Breast epithelium (tissue), 4 donors: ENCODE results near the gene IL36B. TPM values are rescaled to one million over a fixed set of nuclear protein-coding genes. Genes with fewer than 3 reads are reported as not detected.

Source experiments
- DNase-seq, 2 donors: peaks; one replicate each; pipeline ENCODE4 v3.0.0-alpha.2; 2019; ENCODE audit warnings: low spot score in 2 of 2
- H3K27ac ChIP-seq, 2 donors: fragments of 200-600 bp; sonication (generic) in 1 of 2; one replicate each; pipeline ENCODE4 v1.5.1; 2016 to 2019; ENCODE audit warnings: mild to moderate bottlenecking in 1 of 2
- H3K27me3 ChIP-seq, 2 donors: fragments of 200-600 bp; sonication (generic) in 1 of 2; one replicate each; pipeline versions ENCODE4 v1.5.1 to v1.6.0; 2017 to 2019; ENCODE audit warnings: control low read depth in 1 of 2, mild to moderate bottlenecking in 1 of 2
- H3K36me3 ChIP-seq: fragments of 200-600 bp; one replicate; pipeline ENCODE4 v1.5.1; 2019
- H3K4me1 ChIP-seq, 2 donors: fragments of 200-600 bp; sonication (generic); one replicate each; pipeline ENCODE4 v1.5.1; 2016 to 2019; ENCODE audit warnings: control low read depth in 1 of 2
- H3K4me3 ChIP-seq, 3 donors: fragments of 200-600 bp; sonication (generic); 1 replicate in 2 of 3; 2 replicates in 1 of 3; pipeline ENCODE4 v1.5.1; 2016 to 2019; ENCODE audit warnings: mild to moderate bottlenecking in 3 of 3, moderate library complexity in 2 of 3
- H3K9me3 ChIP-seq, 2 donors: fragments of 200-600 bp; sonication (generic) in 1 of 2; one replicate each; pipeline ENCODE4 v1.5.1; 2016 to 2019; ENCODE audit warnings: control low read depth in 1 of 2
- CTCF ChIP-seq, 3 donors: fragments of 450-650 bp; IDR thresholded peaks; one replicate each; pipeline ENCODE4 v1.5.1; 2016 to 2017; ENCODE audit warnings: antibody characterized with exemption in 3 of 3, mild to moderate bottlenecking in 3 of 3, moderate library complexity in 3 of 3
- POLR2A ChIP-seq: fragments of 450-650 bp; IDR thresholded peaks from one replicate; pipeline ENCODE4 v1.6.1; 2016; ENCODE audit warnings: antibody characterized with exemption, mild to moderate bottlenecking, moderate library complexity
- POLR2AphosphoS5 ChIP-seq, 3 donors: sonication (generic); formaldehyde crosslinking; IDR thresholded peaks; one replicate each; pipeline ENCODE4 v1.6.1; 2017; ENCODE audit warnings: antibody characterized with exemption in 3 of 3
- intact Hi-C: fragments of 100-400 bp; cut with DNase I; formaldehyde crosslinking; loops from one replicate; pipeline ENCODE4 v1.15.1; 2023; ENCODE audit warnings: low total_unique reads
- total RNA-seq, 3 donors: library from RNA; depleted of rRNA; stranded (reverse); fragments of >200 nt; gene quantifications; one replicate each; pipeline ENCODE4 v1.1.0, GENCODE V29; 2016

IL36B gene
- total RNA-seq, 3 donors from 2014 or later: not detected

- Histone ChIP-seq H3K27me3 (no peaks in the 10 kb centered on the region), H3K9me3 (peaks cover 8 to 24% of the 10 kb centered on the region in 2 donors), H3K36me3 (no peaks in the 10 kb centered on the region), H3K4me1 (no peaks in the 10 kb centered on the region), H3K4me3 (no peak overlapping the region), H3K27ac (no peak overlapping the region)
- TF ChIP-seq POLR2A (no peak), POLR2AphosphoS5 (IDR thresholded peaks at IDR 0.05) (no peak), CTCF (IDR thresholded peaks at IDR 0.05) (no peak)
- DNase-seq: no peak
- intact Hi-C loops: no loop called here
Observed at GRCh38 chr2:113053666-113054065, 999 bp upstream of the IL36B start.

GRCh38 chr2:113050921-113051895 is 1.5 kb downstream of the IL36B start:
- intact Hi-C loops: no loop called here
- no peak overlapping the region for H3K4me3 ChIP-seq
- DNase-seq: no peak

GRCh38 chr2:113046465-113046864 is 6.2 kb downstream of the IL36B start:
- H3K36me3 ChIP-seq: no peaks in the 10 kb centered on the region
- H3K27me3 ChIP-seq: no peaks in the 10 kb centered on the region
- H3K9me3 ChIP-seq: peaks cover 0 to 3% of the 10 kb centered on the region in 2 donors
- no peak for TF ChIP-seq POLR2A
- no peak for TF ChIP-seq POLR2AphosphoS5 (IDR thresholded peaks at IDR 0.05)
- TF ChIP-seq CTCF (IDR thresholded peaks at IDR 0.05): no peak
- intact Hi-C loops: no loop called here
- DNase-seq: no peak
- no peak overlapping the region for H3K27ac ChIP-seq
- no peak overlapping the region for H3K4me3 ChIP-seq
- H3K4me1 ChIP-seq: no peaks in the 10 kb centered on the region

More at GRCh38 chr2:113050921-113051895, 1.5 kb downstream of the IL36B start:
- no peak overlapping the region for H3K27ac ChIP-seq
- TF ChIP-seq POLR2AphosphoS5 (IDR thresholded peaks at IDR 0.05) (no peak), CTCF (IDR thresholded peaks at IDR 0.05) (no peak)
- H3K36me3 ChIP-seq: no peaks in the 10 kb centered on the region
- peaks cover 8 to 24% of the 10 kb centered on the region in 2 donors for H3K9me3 ChIP-seq
- H3K4me1 ChIP-seq: no peaks in the 10 kb centered on the region
- no peaks in the 10 kb centered on the region for H3K27me3 ChIP-seq

- Histone ChIP-seq H3K4me1 (no peaks in the 10 kb centered on the region), H3K27me3 (no peaks in the 10 kb centered on the region), H3K4me3 (no peak overlapping the region), H3K27ac (no peak overlapping the region), H3K36me3 (no peaks in the 10 kb centered on the region), H3K9me3 (no peaks in the 10 kb centered on the region)
- no peak for DNase-seq
- no peak for TF ChIP-seq POLR2A
- intact Hi-C loops: loop anchor here (2.0 kb wide), 1 partner anchor 47 kb away; no protein-coding TSS in a partner anchor
Observed at GRCh38 chr2:113041871-113042270, 10.8 kb downstream of the IL36B start.

GRCh38 chr2:113039719-113040118 is 12.9 kb downstream of the IL36B start:
- no peak for DNase-seq
- H3K27ac ChIP-seq: no peak overlapping the region
- no peak overlapping the region for H3K4me3 ChIP-seq
- H3K36me3 ChIP-seq: no peaks in the 10 kb centered on the region
- no peaks in the 10 kb centered on the region for H3K9me3 ChIP-seq
- H3K4me1 ChIP-seq: no peaks in the 10 kb centered on the region
- intact Hi-C loops: no loop called here
- no peaks in the 10 kb centered on the region for H3K27me3 ChIP-seq
- no peak for TF ChIP-seq POLR2AphosphoS5 (IDR thresholded peaks at IDR 0.05)
- no peak for TF ChIP-seq CTCF (IDR thresholded peaks at IDR 0.05)
- no peak for TF ChIP-seq POLR2A
